Measurements from ENCODE around the gene BRD9.

GRCh38 chr5:886716-887325 is 5.8 kb downstream of the BRD9 start:
- no peak for TF ChIP-seq CTCF (IDR thresholded peaks at IDR 0.05)
- no peak for TF ChIP-seq POLR2A (IDR thresholded peaks at IDR 0.05)

All from thyroid gland (tissue), 4 donors.